HG02870 (cell line): Measurements from ENCODE around the gene C11orf24.
"Not testable (repeated sequence)": the region's sequence is repeated elsewhere in the genome, so short reads cannot be mapped to it uniquely, and the experiment has no call there.

Experiments
- ATAC-seq: cut with Tn5 transposase; IDR thresholded peaks from one replicate; pipeline ENCODE4 v1.9.1; 2021; ENCODE audit warnings: mild to moderate bottlenecking, moderate library complexity; ENCODE audit not compliant: unreplicated experiment

C11orf24 gene

GRCh38 chr11:68300076-68300830 lies 28.5 kb upstream of the C11orf24 start:
- no peak for ATAC-seq

GRCh38 chr11:68299517-68299879 lies 27.7 kb upstream of the C11orf24 start:
- not testable (repeated sequence) for ATAC-seq

DNA sequence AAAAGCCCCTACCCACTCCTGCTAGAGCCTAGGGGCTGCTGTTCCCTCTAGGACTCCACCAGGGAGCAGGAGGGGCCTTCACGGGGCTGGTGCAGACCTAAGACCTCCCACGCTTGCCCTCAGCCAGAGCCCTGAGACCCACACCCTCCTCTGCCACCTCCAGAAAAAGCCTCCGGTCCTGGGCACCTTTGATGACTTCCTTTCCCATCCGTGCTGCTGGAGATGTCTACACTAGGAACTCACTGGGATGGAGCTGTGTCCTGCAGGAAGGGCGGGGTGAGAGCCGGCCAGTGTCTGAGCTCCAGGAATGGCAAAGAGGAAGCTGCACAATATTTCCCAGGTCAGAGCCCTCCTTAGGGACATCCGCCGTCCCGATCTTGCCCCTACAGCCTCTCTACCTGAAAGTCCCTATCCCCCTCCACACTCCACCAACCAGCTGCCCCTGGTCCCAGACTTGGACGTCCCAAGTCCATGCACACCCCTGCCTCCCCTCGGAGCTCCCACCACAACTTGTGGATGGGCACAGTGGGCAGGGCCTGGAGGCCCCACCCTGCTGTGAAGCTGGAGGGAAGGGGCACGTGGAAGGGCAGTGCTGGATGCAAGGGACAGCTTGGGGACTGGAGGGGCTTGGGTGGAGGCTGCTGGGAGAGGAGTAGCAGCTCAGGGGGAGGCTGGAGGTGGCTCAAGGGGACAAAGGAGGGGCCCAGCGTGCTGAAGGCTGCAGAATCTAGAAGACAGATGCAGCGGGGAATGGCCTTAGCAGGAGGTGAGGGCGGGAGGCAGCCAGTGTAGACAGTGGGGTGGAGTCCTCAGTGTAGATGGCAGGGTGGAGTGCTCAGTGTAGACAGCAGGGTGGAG lies 27.1 kb upstream of the C11orf24 start:
- ATAC-seq, result no peak

- ATAC-seq, result no peak
Observed at GRCh38 chr11:68297812-68298658, 26.3 kb upstream of the C11orf24 start.

- no peak for ATAC-seq
Observed at GRCh38 chr11:68297494-68297811, 25.7 kb upstream of the C11orf24 start.

- ATAC-seq, result no peak
Observed at GRCh38 chr11:68297052-68297378, 25.2 kb upstream of the C11orf24 start.

DNA sequence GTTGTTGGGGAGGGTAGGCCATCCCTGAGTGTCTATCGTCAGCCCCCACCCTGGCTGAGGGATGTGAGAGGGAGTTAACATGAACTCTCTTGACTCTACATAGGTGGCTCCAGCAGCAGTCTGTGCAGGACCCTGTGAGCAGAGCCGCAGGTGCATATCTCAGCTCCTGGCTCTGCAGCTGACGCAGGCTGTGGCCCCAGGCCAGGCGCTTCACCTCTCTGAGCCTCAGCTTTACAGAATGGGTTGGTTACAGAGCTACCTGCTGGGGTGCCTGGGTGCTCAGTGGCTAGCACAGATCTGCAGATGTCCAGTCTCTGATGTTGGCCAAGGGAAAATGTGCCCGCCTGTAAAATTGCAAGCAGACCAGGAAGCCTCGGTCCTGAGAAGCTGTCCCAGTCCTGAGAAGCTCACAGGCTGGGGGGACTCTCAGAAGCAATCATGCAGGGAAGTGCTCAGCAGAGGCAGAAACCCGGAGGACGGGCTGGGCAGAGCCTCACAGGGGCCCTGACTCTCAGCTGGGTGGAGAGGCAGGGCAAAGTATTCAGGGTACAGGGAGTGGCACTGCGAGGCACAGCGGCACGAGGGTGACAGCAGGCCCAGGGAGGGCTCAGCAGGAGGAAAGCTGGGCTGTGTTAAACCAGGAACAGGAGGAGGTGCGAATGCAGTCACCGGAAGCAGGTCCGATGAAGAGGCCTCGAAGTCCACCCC lies 24.7 kb upstream of the C11orf24 start:
- ATAC-seq, result no peak

DNA sequence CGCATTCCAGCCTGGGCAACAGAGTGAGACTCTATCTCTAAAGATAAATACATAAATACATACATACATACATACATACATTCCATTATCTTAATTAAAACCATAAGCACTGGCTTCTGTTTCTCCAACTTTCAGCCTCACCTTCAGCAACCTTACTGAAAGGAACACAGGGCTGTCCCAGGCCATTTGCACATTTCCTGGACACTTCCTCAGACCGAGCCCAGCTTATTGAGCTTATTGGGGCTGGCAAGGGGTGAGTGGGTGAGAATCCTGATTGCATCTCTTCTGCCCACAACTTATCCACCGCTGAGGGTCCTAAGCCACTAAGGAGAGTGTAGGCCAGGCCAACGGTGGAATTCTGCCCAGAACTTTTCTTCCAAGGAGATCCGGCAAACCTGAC lies 24.2 kb upstream of the C11orf24 start:
- ATAC-seq, result no peak

DNA sequence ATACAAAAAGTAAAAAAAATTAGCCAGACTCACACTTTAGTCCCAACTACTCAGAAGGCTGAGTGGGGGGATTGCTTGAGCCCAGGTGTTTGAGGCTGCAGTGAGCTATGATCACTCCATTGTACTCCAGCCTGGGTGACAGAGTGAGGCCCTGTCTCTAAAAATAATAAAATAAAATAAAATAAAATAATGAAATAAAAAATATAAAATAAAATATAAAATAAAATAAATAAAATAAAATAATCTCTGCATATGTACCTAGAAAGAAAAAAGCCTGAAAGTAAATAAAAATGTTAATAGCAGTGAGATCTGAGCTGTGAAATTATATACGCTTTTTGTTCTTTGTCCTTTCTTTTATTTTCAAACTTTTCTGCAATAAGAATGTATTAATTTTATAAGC lies 23.5 kb upstream of the C11orf24 start:
- ATAC-seq, result no peak

DNA sequence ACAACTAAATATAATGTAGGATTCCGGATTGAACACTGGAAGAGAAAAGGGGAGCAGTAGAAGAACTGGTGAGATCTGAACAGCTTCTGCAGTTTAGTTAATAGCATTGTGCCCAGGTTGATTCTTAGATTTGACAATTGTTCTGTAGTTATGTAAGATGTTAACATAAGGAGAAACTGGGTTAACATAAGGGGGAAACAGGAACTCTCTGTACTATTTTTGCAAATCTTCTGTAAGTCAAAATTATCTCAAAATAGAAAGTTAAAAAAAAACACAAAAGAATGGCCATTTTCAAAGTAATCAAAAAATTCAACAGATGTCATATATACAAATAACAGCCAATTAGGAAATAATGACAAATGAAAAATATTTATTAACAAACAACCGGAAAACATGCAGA lies 21.9 kb upstream of the C11orf24 start:
- no peak for ATAC-seq

GRCh38 chr11:68289456-68289855 lies 17.7 kb upstream of the C11orf24 start:
- no peak for ATAC-seq

DNA sequence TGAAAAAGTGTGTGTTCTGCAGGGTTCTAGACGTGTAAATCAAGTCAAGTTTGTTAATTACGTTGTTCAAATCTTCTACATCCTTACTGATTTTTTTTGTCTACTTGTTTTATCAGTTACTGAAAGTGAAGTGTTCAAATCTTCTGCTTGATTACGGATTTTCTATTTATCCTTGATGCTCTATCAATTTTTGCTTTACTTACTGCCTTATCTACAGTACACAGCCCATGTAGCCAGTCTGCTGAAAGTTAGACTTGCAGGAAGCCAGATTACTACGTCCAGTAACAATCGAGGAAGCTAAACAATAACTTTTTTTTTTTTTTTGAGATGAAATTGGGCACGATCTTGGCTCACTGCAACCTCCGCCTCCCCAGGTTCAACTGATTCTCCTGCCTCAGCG lies 15.6 kb upstream of the C11orf24 start:
- no peak for ATAC-seq

DNA sequence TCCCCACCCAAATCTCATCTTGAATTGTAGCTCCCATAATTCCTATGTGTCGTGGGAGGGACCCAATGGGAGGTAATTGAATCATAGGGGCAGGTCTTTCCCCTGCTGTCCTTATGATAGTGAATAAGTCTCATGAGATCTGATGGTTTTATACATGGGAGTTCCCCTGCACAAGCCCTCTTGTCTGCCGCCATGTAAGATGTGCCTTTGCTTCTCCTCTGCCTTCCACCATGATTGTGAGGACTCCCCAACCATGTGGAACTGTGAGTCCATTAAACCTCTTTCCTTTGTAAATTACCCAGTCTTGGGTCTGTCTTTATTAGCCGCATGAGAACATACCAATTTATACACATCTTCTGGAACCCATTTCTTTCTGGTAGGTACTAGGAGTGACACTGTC lies 12.8 kb upstream of the C11orf24 start:
- not testable (repeated sequence) for ATAC-seq

- no peak for ATAC-seq
Observed at GRCh38 chr11:68282861-68283230, 11.1 kb upstream of the C11orf24 start.

GRCh38 chr11:68282141-68282860 lies 10.5 kb upstream of the C11orf24 start:
- ATAC-seq, result peak; percentile 72

GRCh38 chr11:68279676-68280075 lies 7.9 kb upstream of the C11orf24 start:
- no peak for ATAC-seq

DNA sequence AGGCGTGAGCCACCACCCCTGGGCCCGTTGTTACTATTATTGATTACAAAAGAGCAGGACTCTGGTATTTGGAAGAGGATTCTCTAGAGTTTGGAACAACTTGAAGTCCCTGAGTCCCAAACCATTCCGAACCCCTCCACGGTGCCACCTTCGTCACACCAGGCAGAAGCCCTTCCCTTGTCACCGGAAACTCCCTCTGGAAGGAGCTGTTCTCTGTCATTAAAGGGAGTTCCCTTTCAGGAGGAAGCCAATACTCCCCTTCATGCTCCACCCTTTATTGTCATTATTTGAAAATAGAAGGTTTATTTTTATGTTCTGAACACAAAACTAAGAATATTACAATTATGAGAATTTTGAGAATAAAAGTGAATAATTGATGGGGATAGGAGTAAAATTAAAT lies 5.1 kb upstream of the C11orf24 start:
- ATAC-seq, result no peak

GRCh38 chr11:68275721-68276507 lies 4.1 kb upstream of the C11orf24 start:
- no peak for ATAC-seq

- ATAC-seq, result no peak
Observed at GRCh38 chr11:68274306-68274705, 2.5 kb upstream of the C11orf24 start.
